GM12873 (cell line): ENCODE data around the gene MRPL28.

Experiments used
- CTCF ChIP-seq: IDR thresholded peaks from 2 replicates; pipeline ENCODE4 v1.5.1; 2012; ENCODE audit warnings: low read depth, mild to moderate bottlenecking, moderate library complexity, low read length, control low read depth; ENCODE audit not compliant: insufficient read depth; ENCODE audit errors: missing control alignments

The MRPL28 gene

DNA sequence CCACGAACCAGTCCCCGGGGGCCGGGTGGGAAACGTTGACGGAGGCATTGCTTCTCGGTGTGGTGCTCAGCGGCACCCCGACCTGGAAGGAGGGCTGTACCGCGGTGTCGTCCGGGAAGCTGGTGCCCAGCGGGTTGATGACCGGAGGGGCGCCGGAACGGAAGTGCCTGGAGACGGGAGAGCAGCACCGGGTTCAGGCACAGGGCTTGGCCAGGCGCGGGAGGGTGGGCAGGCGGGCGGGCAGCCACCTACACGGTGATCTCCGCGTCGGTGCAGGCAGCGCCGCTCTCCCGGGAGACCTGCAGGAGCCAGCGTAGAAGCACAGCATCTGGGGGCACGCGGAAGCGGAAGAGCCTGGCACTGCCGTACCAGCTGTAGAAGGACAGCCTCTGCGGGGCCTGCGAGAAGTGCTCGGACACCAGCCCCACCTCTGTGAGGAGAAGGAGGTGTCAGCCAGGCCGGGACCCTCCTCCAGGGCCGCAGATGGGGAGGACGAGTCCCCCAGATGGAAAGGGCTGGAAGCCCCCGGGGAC is 7.1 kb upstream of the MRPL28 start:
- TF ChIP-seq CTCF = no peak

- TF ChIP-seq CTCF = no peak
Observed at GRCh38 chr16:376817-377418, 6.6 kb upstream of the MRPL28 start.

DNA sequence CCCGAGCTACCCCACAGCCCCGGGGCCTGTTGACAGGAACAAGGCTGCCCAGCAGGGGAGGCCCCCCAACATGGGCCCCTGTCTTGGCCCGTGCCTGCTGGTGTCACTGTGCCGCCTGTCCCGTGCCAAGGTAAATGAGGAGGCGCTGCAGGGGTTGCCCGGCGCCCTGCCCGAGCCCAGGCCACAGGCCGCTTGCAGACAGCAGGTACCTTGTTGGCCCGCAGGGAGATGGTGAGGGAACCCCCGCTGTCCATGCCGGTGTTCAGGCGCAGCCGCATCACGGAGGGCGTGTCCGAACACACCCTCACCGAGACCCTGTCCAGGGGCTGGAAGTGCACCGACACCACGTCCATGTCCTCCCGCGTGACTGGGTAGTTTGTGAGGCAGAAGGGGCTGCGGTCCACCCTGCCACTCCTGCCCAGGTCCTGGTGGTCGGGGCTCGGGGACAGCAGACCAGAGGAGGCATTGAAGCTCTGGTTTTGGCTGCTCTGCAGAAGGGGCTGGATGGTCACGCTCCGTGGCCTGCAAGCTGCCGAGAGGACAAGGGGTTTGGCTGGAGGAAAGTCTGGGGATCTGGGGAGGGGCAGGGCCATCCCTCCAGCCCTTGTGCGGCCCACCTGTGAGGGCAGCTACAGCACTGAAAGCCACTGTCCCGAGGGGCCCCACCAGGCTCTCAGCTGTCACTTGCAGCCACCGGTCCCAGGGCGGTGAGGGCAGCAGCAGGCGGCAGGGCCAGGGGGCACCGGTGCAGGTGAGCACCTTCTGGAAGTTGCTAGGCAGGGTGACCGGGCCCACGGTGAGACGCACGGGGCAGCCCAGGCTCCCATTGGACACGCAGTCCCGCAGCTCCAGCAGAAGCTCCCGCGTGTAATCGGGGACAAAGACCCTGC is 5.8 kb upstream of the MRPL28 start:
- no peak for TF ChIP-seq CTCF

- no peak for TF ChIP-seq CTCF
Observed at GRCh38 chr16:375212-375611, 4.9 kb upstream of the MRPL28 start.

DNA sequence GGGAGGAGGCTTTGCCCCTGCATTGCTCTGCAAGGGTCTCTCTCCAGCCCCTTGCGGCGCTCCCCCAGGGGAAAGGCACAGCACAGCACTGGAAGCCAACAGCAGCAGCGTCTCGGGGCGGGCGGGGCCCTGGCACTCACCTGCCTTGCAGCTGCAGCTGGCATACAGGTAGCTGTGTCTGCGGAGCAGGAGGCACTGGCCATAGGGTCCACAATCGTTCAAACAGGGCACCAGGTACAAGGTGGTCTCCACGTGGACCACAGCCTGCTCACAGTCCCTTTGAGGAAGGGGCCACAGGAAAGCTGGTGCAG is 4.2 kb upstream of the MRPL28 start:
- TF ChIP-seq CTCF = no peak

DNA sequence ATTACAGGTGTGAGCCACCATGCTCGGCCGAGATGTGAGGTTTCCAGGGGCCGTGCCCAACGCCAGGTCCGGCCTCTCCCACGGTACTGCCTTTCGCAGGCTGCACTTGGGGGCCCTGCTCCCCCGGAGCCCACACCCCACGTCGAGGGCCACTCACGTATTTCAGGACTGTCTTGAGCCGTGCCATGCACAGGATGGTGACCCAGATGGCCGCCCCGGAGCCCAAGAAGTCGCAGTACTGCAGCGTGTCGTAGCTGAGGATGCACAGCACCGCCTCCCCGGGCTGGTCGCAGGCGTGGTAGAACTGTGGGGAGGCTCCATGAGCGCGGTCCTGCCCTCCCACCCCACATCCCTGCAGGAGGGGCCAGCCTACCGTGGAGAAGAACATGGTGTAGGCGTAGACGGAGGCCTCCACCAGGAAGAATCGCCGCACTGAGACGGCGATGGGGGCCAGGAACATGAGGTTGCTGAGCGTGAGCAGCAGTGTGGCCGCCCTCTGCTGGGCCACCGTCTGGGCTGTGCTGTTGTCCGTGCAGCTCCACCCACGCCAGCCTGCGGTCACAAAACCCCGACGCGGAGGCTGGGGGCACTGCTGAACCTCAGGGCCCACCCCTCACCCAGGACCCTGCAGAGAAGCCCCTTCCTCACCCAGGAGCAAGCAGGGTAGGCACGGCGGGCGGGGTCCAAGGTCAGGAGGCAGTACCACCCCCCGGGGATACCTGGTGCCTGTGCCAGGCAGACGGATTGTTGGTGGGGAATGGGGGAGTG is 3.7 kb upstream of the MRPL28 start:
- no peak for TF ChIP-seq CTCF
